HCT116 (cell line): Measurements from ENCODE around the gene SASS6. TPM values are rescaled to one million over a fixed set of nuclear protein-coding genes. Genes with fewer than 3 reads are reported as not detected.

Source experiments
- ATAC-seq: fragments of 200-7000 bp; cut with Tn5 transposase; 2 replicates; pipeline ENCODE4 v1.9.1; 2020; ENCODE audit warnings: mild to moderate bottlenecking, moderate library complexity
- BruUV-seq: library from RNA; stranded (reverse); fragments of 400-500 nt; replicated peaks from 2 replicates; lab custom pipeline; 2021; lab: Mats Ljungman, UMichigan
- CTCF ChIA-PET: fragments of 300-600 bp; sonication (Branson Sonifier 250); formaldehyde crosslinking; loops from one replicate; lab custom pipeline; 2021; ENCODE audit warnings: antibody characterized with exemption; lab: Charles Lee
- POLR2A ChIA-PET: fragments of 300-600, 350-600 bp; sonication (Branson Sonifier 250); formaldehyde crosslinking; loops from one replicate; lab custom pipeline; 2021; ENCODE audit warnings: antibody characterized with exemption; lab: Charles Lee
- RAD21 ChIA-PET, 2 experiments: fragments of 300-600 bp; sonication (Branson Sonifier 250); formaldehyde crosslinking; loops; one replicate each; lab custom pipeline; 2023; ENCODE audit warnings: low total read pairs in 2 of 2; ENCODE audit not compliant: uncharacterized antibody in 2 of 2, unreplicated experiment in 2 of 2, low non-redundant PET in 1 of 2; lab: Charles Lee
- DNase-seq: peaks from one replicate; pipeline ENCODE4 v3.0.0-alpha.2; 2010; ENCODE audit warnings: low read depth, low spot score
- H2AFZ ChIP-seq: fragments of 200-600 bp; shearing (Covaris generic), sonication (generic); 2 replicates; pipeline ENCODE4 v1.6.1; 2017; ENCODE audit warnings: low read depth, mixed run types, mixed read lengths, antibody characterized with exemption, low read length; ENCODE audit not compliant: poor library complexity, severe bottlenecking
- H3K27ac ChIP-seq: 2 replicates; pipeline ENCODE4 v1.5.1; 2012; ENCODE audit warnings: low read depth, low read length
- H3K27me3 ChIP-seq: fragments of 200-600 bp; sonication (generic); 2 replicates; pipeline ENCODE4 v1.6.1; 2016; ENCODE audit warnings: mixed run types, low read length, mixed read lengths; ENCODE audit not compliant: insufficient read depth
- H3K36me3 ChIP-seq, 2 experiments: fragments of 200-500 bp in 1 of 2; fragments of 200-600 bp in 1 of 2; sonication (Bioruptor generic) in 1 of 2; sonication (generic) in 1 of 2; 2 replicates each; pipeline versions ENCODE4 v1.5.1 to v1.6.1; 2014 to 2016; ENCODE audit warnings: low read length in 2 of 2, inconsistent platforms in 1 of 2, mixed read lengths in 1 of 2, mixed run types in 1 of 2; ENCODE audit not compliant: insufficient read depth in 2 of 2, control insufficient read depth in 1 of 2
- H3K4me1 ChIP-seq, 2 experiments: fragments of 200-600 bp in 1 of 2; sonication (generic) in 1 of 2; 2 replicates each; pipeline versions ENCODE4 v1.5.1 to v1.6.1; 2012 to 2017; ENCODE audit warnings: low read length in 2 of 2, inconsistent platforms in 1 of 2, mild to moderate bottlenecking in 1 of 2, mixed read lengths in 1 of 2, mixed run types in 1 of 2, moderate library complexity in 1 of 2; ENCODE audit not compliant: insufficient read depth in 2 of 2, control insufficient read depth in 1 of 2
- H3K4me2 ChIP-seq: fragments of 200-600 bp; sonication (generic); 2 replicates; pipeline ENCODE4 v1.6.1; 2017; ENCODE audit warnings: mixed run types, low read length, mixed read lengths
- H3K4me3 ChIP-seq, 2 experiments: fragments of 200-600 bp in 1 of 2; sonication (generic) in 1 of 2; replicated peaks in 1 of 2; 2 replicates each; pipeline ENCODE4 v1.5.1; 2011 to 2016; ENCODE audit warnings: low read length in 2 of 2, control low read depth in 1 of 2, low read depth in 1 of 2, mild to moderate bottlenecking in 1 of 2, mixed read lengths in 1 of 2, mixed run types in 1 of 2
- H3K79me2 ChIP-seq: fragments of 200-600 bp; sonication (generic); 2 replicates; pipeline ENCODE4 v1.6.1; 2017; ENCODE audit warnings: mild to moderate bottlenecking, mixed run types, low read length, moderate library complexity, mixed read lengths; ENCODE audit not compliant: insufficient read depth
- H3K9ac ChIP-seq: fragments of 200-600 bp; sonication (generic); 2 replicates; pipeline ENCODE4 v1.6.1; 2016; ENCODE audit warnings: low read length, mixed read lengths
- H3K9me2 ChIP-seq: fragments of 200-600 bp; sonication (generic), shearing (Covaris generic); 2 replicates; pipeline ENCODE4 v1.6.1; 2017; ENCODE audit warnings: mixed run types, mild to moderate bottlenecking, moderate library complexity; ENCODE audit not compliant: insufficient read depth
- H3K9me3 ChIP-seq, 2 experiments: fragments of 200-500 bp in 1 of 2; fragments of 200-600 bp in 1 of 2; sonication (Bioruptor generic) in 1 of 2; sonication (generic) in 1 of 2; 2 replicates each; pipeline ENCODE4 v1.6.1; 2014 to 2017; ENCODE audit warnings: low read length in 2 of 2, mixed read lengths in 2 of 2, inconsistent platforms in 1 of 2, low read depth in 1 of 2, mild to moderate bottlenecking in 1 of 2, mixed run types in 1 of 2, moderate library complexity in 1 of 2; ENCODE audit not compliant: control insufficient read depth in 1 of 2, insufficient read depth in 1 of 2
- H4K20me1 ChIP-seq: fragments of 200-600 bp; sonication (generic), shearing (Covaris generic); 2 replicates; pipeline ENCODE4 v1.6.1; 2017; ENCODE audit warnings: mixed run types, mild to moderate bottlenecking, moderate library complexity; ENCODE audit not compliant: insufficient read depth
- CBX3 ChIP-seq: IDR thresholded peaks from 2 replicates; pipeline ENCODE4 v1.6.1; 2012; ENCODE audit warnings: low read depth
- CTCF ChIP-seq, 3 experiments: fragments of 200-600 bp in 1 of 3; sonication (generic) in 1 of 3; IDR thresholded peaks in 2 of 3; conservative IDR thresholded peaks in 1 of 3; 2 replicates each; pipeline ENCODE4 v1.5.1; 2012 to 2017; ENCODE audit warnings: low read depth in 2 of 3, low read length in 2 of 3, antibody characterized with exemption in 1 of 3, borderline replicate concordance in 1 of 3, control low read depth in 1 of 3, mild to moderate bottlenecking in 1 of 3, mixed read lengths in 1 of 3, mixed run types in 1 of 3, moderate library complexity in 1 of 3; ENCODE audit not compliant: insufficient read depth in 1 of 3
- EGR1 ChIP-seq: IDR thresholded peaks from 2 replicates; pipeline ENCODE4 v1.6.1; 2012; ENCODE audit warnings: low read depth
- EZH2 ChIP-seq: fragments of 200-600 bp; sonication (generic); IDR thresholded peaks from 2 replicates; pipeline ENCODE4 v1.6.1; 2017; ENCODE audit warnings: antibody characterized with exemption, mixed run types
- EZH2phosphoT487 ChIP-seq: fragments of 200-600 bp; IDR thresholded peaks from 2 replicates; pipeline ENCODE4 v1.6.1; 2018; ENCODE audit warnings: antibody characterized with exemption, borderline replicate concordance
- FOSL1 ChIP-seq: IDR thresholded peaks from 2 replicates; pipeline ENCODE4 v1.6.1; 2012; ENCODE audit warnings: low read depth
- JUND ChIP-seq: IDR thresholded peaks from 2 replicates; pipeline ENCODE4 v1.6.1; 2012
- RAD21 ChIP-seq: IDR thresholded peaks from 2 replicates; pipeline ENCODE4 v1.6.1; 2012; ENCODE audit warnings: low read depth, mild to moderate bottlenecking
- REST ChIP-seq: IDR thresholded peaks from 2 replicates; pipeline ENCODE4 v1.6.1; 2012; ENCODE audit warnings: low read depth
- SP1 ChIP-seq: IDR thresholded peaks from 2 replicates; pipeline ENCODE4 v1.6.1; 2012; ENCODE audit warnings: low read depth
- SRF ChIP-seq: IDR thresholded peaks from 2 replicates; pipeline ENCODE4 v1.6.1; 2012; ENCODE audit warnings: low read depth
- TCF7L2 ChIP-seq: IDR thresholded peaks from 2 replicates; pipeline ENCODE4 v1.7.0; 2011; ENCODE audit warnings: borderline replicate concordance, inconsistent platforms; ENCODE audit not compliant: insufficient read depth, insufficient read length; ENCODE audit errors: extremely low read depth
- YY1 ChIP-seq: IDR thresholded peaks from 2 replicates; pipeline ENCODE4 v1.6.1; 2011; ENCODE audit warnings: low read length, low read depth, moderate library complexity, mild to moderate bottlenecking; ENCODE audit not compliant: insufficient replicate concordance; ENCODE audit errors: extremely low read depth
- intact Hi-C: fragments of 100-400 bp; cut with micrococcal nuclease; formaldehyde crosslinking; loops from 2 replicates; pipeline ENCODE4 v1.10.0; 2022
- total RNA-seq: library from RNA; stranded (reverse); gene quantifications from one replicate; pipeline ENCODE4 v1.2.1, GENCODE V29; 2021; ENCODE audit not compliant: unreplicated experiment

Gene SASS6
- total RNA-seq, 1 experiment from 2014 or later, result 13.7 TPM

GRCh38 chr1:100051893-100052292 lies 80.8 kb downstream of the SASS6 start:
- H3K4me2 ChIP-seq, result no peak overlapping the region
- no TSS peak for BruUV-seq
- H4K20me1 ChIP-seq, result peaks cover 2% of the 10 kb centered on the region; the same call in 1 of the 2 replicates
- peaks cover 98% of the 10 kb centered on the region for H3K79me2 ChIP-seq
- ChIA-PET CTCF (no interaction called here), POLR2A (no interaction called here), RAD21 (no interaction called here)
- peaks cover 0 to 14% of the 10 kb centered on the region in 2 experiments; a peak in 3 of 4 replicates for H3K4me1 ChIP-seq
- no peak overlapping the region for H3K27ac ChIP-seq
- ATAC-seq (no peak), DNase-seq (no peak)
- intact Hi-C loops, result no loop called here
- H3K4me3 ChIP-seq, result no peak overlapping the region
- no peak overlapping the region for H2AFZ ChIP-seq
- H3K9me3 ChIP-seq, result no peaks in the 10 kb centered on the region
- H3K9ac ChIP-seq, result no peak overlapping the region
- H3K27me3 ChIP-seq, result no peaks in the 10 kb centered on the region
- H3K36me3 ChIP-seq, result no peaks in the 10 kb centered on the region
- TF ChIP-seq EZH2phosphoT487 (no peak), FOSL1 (no peak), SP1 (no peak)
- no peaks in the 10 kb centered on the region for H3K9me2 ChIP-seq

- no peaks in the 10 kb centered on the region for H3K9me3 ChIP-seq
- peaks cover 98% of the 10 kb centered on the region for H3K79me2 ChIP-seq
- H3K4me2 ChIP-seq, result no peak overlapping the region
- POLR2A ChIA-PET, result no interaction called here
- H3K9me2 ChIP-seq, result no peaks in the 10 kb centered on the region
- RAD21 ChIA-PET, result no interaction called here
- no peak for ATAC-seq
- no TSS peak for BruUV-seq
- H2AFZ ChIP-seq, result no peak overlapping the region
- peaks cover 0 to 19% of the 10 kb centered on the region in 2 experiments for H3K4me1 ChIP-seq
- H3K27ac ChIP-seq, result no peak overlapping the region
- intact Hi-C loops, result no loop called here
- TF ChIP-seq TCF7L2 (no peak), CTCF (IDR thresholded peaks at IDR 0.05 in 2 of 3, conservative IDR thresholded peaks at IDR 0.05 in 1 of 3; ENCODE audit: borderline replicate concordance in 1 of 3, insufficient read depth in 1 of 3, low read depth in 2 of 3, low read length in 2 of 3) (no peak), EGR1 (no peak), CBX3 (no peak), REST (no peak), EZH2 (no peak), SRF (no peak), RAD21 (no peak), JUND (no peak), YY1 (no peak)
- CTCF ChIA-PET, result no interaction called here
- no peak for DNase-seq
- H3K27me3 ChIP-seq, result no peaks in the 10 kb centered on the region
- H4K20me1 ChIP-seq, result peaks cover 7% of the 10 kb centered on the region; the same call in 1 of the 2 replicates
- no peaks in the 10 kb centered on the region for H3K36me3 ChIP-seq
- no peak overlapping the region for H3K9ac ChIP-seq
- H3K4me3 ChIP-seq, result no peak overlapping the region
Observed at GRCh38 chr1:100051401-100051800, 81.3 kb downstream of the SASS6 start.
